Neural cell (in vitro differentiated cells): ENCODE data around the gene BLCAP. TPM values are rescaled to one million over a fixed set of nuclear protein-coding genes. Genes with fewer than 3 reads are reported as not detected.

ENCODE experiments used
- H2AFZ ChIP-seq: fragments of 200-600, 300-800 bp; sonication (generic), shearing (Covaris generic); 2 replicates; pipeline ENCODE4 v1.6.0; 2014; ENCODE audit warnings: low read depth, mild to moderate bottlenecking, antibody characterized with exemption, low read length, moderate library complexity
- H3F3A ChIP-seq: fragments of 200-600 bp; shearing (Covaris generic); 2 replicates; pipeline ENCODE4 v1.6.1; 2016; ENCODE audit warnings: mild to moderate bottlenecking, moderate library complexity, mixed read lengths, antibody characterized with exemption, low read length; ENCODE audit not compliant: insufficient read depth, poor library complexity, severe bottlenecking
- H3K27ac ChIP-seq: fragments of 200-600, 300-800 bp; sonication (generic), shearing (Covaris generic); 2 replicates; pipeline ENCODE4 v1.5.1; 2014; ENCODE audit warnings: mild to moderate bottlenecking, low read length, moderate library complexity
- H3K27me3 ChIP-seq: fragments of 300-800, 200-600 bp; sonication (generic), shearing (Covaris generic); 2 replicates; pipeline ENCODE4 v1.6.0; 2014; ENCODE audit warnings: mild to moderate bottlenecking, low read depth, low read length, moderate library complexity; ENCODE audit not compliant: insufficient read depth
- H3K36me3 ChIP-seq: fragments of 300-800, 200-600 bp; sonication (generic), shearing (Covaris generic); 2 replicates; pipeline ENCODE4 v1.5.1; 2014; ENCODE audit warnings: mild to moderate bottlenecking, antibody characterized with exemption, low read length, moderate library complexity; ENCODE audit not compliant: insufficient read depth
- H3K4me2 ChIP-seq: fragments of 300-800, 200-600 bp; sonication (generic), shearing (Covaris generic); 2 replicates; pipeline ENCODE4 v1.6.0; 2014; ENCODE audit warnings: mild to moderate bottlenecking, low read length
- H3K4me3 ChIP-seq: fragments of 300-800, 200-600 bp; sonication (generic), shearing (Covaris generic); 2 replicates; pipeline ENCODE4 v1.5.1; 2014; ENCODE audit warnings: mild to moderate bottlenecking, low read length, moderate library complexity
- H3K79me2 ChIP-seq: fragments of 200-600 bp; shearing (Covaris generic); replicated peaks from 2 replicates; pipeline ENCODE4 v1.6.0; 2014; ENCODE audit warnings: mild to moderate bottlenecking, low read length, moderate library complexity; ENCODE audit not compliant: insufficient read depth
- H3K9ac ChIP-seq: fragments of 300-800, 200-600 bp; sonication (generic), shearing (Covaris generic); 2 replicates; pipeline ENCODE4 v1.6.1; 2016; ENCODE audit warnings: mild to moderate bottlenecking, low read length, mixed read lengths
- H3K9me2 ChIP-seq: fragments of 200-600 bp; shearing (Covaris generic); 2 replicates; pipeline ENCODE4 v1.6.1; 2016; ENCODE audit warnings: mild to moderate bottlenecking, low read length, mixed read lengths; ENCODE audit not compliant: insufficient read depth
- H3K9me3 ChIP-seq: fragments of 200-600, 300-800 bp; sonication (generic), shearing (Covaris generic); 2 replicates; pipeline ENCODE4 v1.6.1; 2016; ENCODE audit warnings: mild to moderate bottlenecking, mixed run types, low read length, moderate library complexity, mixed read lengths
- H4K20me1 ChIP-seq: fragments of 200-600 bp; shearing (Covaris generic); 2 replicates; pipeline ENCODE4 v1.6.1; 2016; ENCODE audit warnings: mild to moderate bottlenecking, mixed run types; ENCODE audit not compliant: insufficient read depth
- CTCF ChIP-seq: fragments of 450-650 bp; IDR thresholded peaks from 2 replicates; pipeline ENCODE4 v1.5.1; 2014; ENCODE audit warnings: antibody characterized with exemption, mild to moderate bottlenecking, moderate library complexity; ENCODE audit not compliant: poor library complexity, severe bottlenecking
- EP300 ChIP-seq: fragments of 450-650 bp; conservative IDR thresholded peaks from 2 replicates; pipeline ENCODE4 v1.6.1; 2014; ENCODE audit warnings: antibody characterized with exemption, mild to moderate bottlenecking, moderate library complexity; ENCODE audit not compliant: poor library complexity, severe bottlenecking
- EZH2 ChIP-seq: fragments of 200-600, 300-800 bp; shearing (Covaris generic), sonication (generic); IDR thresholded peaks from 2 replicates; pipeline ENCODE4 v1.6.1; 2014; ENCODE audit warnings: antibody characterized with exemption, low read length, borderline replicate concordance, mild to moderate bottlenecking; ENCODE audit not compliant: insufficient read depth, poor library complexity, severe bottlenecking
- MXI1 ChIP-seq: fragments of 450-650 bp; conservative IDR thresholded peaks from 2 replicates; pipeline ENCODE4 v1.6.1; 2014; ENCODE audit warnings: antibody characterized with exemption, mild to moderate bottlenecking; ENCODE audit not compliant: poor library complexity, severe bottlenecking
- POLR2AphosphoS5 ChIP-seq: IDR thresholded peaks from 2 replicates; pipeline ENCODE4 v1.6.1; 2012
- RAD21 ChIP-seq: fragments of 450-650 bp; conservative IDR thresholded peaks from 2 replicates; pipeline ENCODE4 v1.6.1; 2014; ENCODE audit warnings: antibody characterized with exemption, mild to moderate bottlenecking, moderate library complexity
- REST ChIP-seq: IDR thresholded peaks from 2 replicates; pipeline ENCODE4 v1.6.1; 2012; ENCODE audit warnings: borderline replicate concordance
- SMC3 ChIP-seq: fragments of 450-650 bp; conservative IDR thresholded peaks from 2 replicates; pipeline ENCODE4 v1.6.1; 2014; ENCODE audit warnings: antibody characterized with exemption, mild to moderate bottlenecking, moderate library complexity; ENCODE audit not compliant: poor library complexity
- TAF1 ChIP-seq: IDR thresholded peaks from 2 replicates; pipeline ENCODE4 v1.6.1; 2012; ENCODE audit warnings: low read depth
- polyA plus RNA-seq: library from polyadenylated mRNA; depleted of rRNA; stranded (reverse); fragments of >200 nt; gene quantifications from 2 replicates; pipeline ENCODE4 v1.2.3, GENCODE V29; 2014

The BLCAP gene
- polyA plus RNA-seq, 1 donor from 2014 or later = 344 TPM

DNA sequence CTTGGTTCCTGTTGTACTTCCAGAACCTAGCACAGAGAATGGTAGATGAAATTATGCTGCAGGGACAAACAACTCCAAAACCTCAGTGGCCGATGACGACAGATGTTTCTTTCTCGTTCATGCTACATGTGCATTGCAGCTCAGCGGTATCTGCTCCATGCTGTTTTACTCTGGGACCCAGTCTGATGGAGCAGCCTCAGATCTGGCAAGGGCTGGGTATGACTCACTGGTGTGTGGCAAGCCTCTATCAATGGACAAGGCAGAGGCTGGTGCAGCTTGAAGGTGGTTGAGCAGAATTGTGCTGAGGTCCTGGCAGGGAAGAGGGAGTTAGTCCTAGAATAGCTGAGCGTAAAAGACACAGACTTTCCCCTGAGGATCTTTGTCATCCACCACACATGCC, 10.3 kb upstream of the BLCAP start:
- Histone ChIP-seq H3K9me3 (no peaks in the 10 kb centered on the region), H3K4me3 (no peak overlapping the region)

DNA sequence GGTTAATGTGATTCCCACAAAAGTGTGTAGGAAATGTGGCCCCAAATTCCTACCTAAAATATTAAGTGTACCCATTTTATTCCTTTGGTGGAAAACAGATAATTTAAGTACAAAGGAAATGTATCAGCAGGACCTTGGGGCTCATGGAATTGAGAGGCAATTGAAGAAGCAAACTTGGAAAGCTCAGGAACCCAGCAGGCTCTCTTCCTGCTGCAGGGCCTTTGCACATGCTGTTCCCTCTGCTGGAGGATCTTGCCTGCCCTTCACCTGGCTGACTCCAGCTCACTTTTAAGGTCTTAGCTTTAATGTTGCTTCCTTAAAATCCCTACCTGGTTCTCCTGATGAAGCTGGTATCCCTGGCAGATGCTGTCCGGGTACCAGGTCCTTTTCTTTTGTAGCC, 9.8 kb upstream of the BLCAP start:
- no peaks in the 10 kb centered on the region for H3K27me3 ChIP-seq
- H3K4me3 ChIP-seq = no peak overlapping the region
- no peak overlapping the region for H3K9ac ChIP-seq
- H3K9me3 ChIP-seq = no peaks in the 10 kb centered on the region
- no peaks in the 10 kb centered on the region for H4K20me1 ChIP-seq
- H3K4me2 ChIP-seq = no peak overlapping the region
- no peaks in the 10 kb centered on the region for H3K9me2 ChIP-seq
- no peaks in the 10 kb centered on the region for H3K79me2 ChIP-seq
- no peaks in the 10 kb centered on the region for H3K36me3 ChIP-seq
- H2AFZ ChIP-seq = no peak overlapping the region
- no peak overlapping the region for H3K27ac ChIP-seq
- no peaks in the 10 kb centered on the region for H3F3A ChIP-seq
- TF ChIP-seq RAD21 = no peak
- no peak for TF ChIP-seq MXI1
- no peak for TF ChIP-seq EZH2
- TF ChIP-seq SMC3 = no peak
- TF ChIP-seq POLR2AphosphoS5 = no peak
- no peak for TF ChIP-seq EP300
- TF ChIP-seq REST = no peak

More for the DNA sequence above, 10.3 kb upstream of the BLCAP start:
- H3F3A ChIP-seq = no peaks in the 10 kb centered on the region
- H3K9me2 ChIP-seq = no peaks in the 10 kb centered on the region
- H4K20me1 ChIP-seq = no peaks in the 10 kb centered on the region
- no peak overlapping the region for H3K9ac ChIP-seq
- H3K27me3 ChIP-seq = no peaks in the 10 kb centered on the region
- no peak overlapping the region for H3K4me2 ChIP-seq
- H2AFZ ChIP-seq = no peak overlapping the region
- no peaks in the 10 kb centered on the region for H3K36me3 ChIP-seq
- H3K79me2 ChIP-seq = no peaks in the 10 kb centered on the region
- no peak overlapping the region for H3K27ac ChIP-seq
- TF ChIP-seq RAD21 = no peak
- no peak for TF ChIP-seq REST
- TF ChIP-seq SMC3 = no peak
- TF ChIP-seq MXI1 = no peak
- TF ChIP-seq CTCF = no peak
- no peak for TF ChIP-seq EZH2
- TF ChIP-seq EP300 = no peak
- TF ChIP-seq TAF1 = no peak
- TF ChIP-seq POLR2AphosphoS5 = no peak
